ENCODE data around the gene TNRC6C.

DNA sequence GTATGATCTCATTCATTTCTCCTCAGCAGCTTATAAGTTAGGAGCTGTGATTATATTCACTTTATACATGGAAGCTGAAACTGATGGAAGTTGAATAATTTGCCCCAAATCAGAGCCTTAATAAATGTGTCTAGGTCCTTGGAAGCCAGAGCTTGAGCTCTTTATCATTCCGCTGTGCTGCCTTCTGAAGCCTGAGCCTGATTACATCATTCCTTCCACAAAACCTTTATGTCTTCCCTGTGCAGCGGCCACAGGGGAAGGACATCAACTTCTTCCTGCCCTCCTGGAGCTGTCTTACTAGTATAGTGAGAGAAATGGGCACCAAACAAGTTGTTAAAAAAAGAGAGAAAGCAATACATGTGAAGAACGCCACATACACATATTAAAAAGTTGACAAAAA lies 6.8 kb downstream of the TNRC6C start:
- TF ChIP-seq CHD2 (IDR thresholded peaks at IDR 0.05; ENCODE audit: low read depth, low read length) (no peak), FOSL1 (CRISPR knock-in tag; IDR thresholded peaks at IDR 0.05; ENCODE audit: borderline replicate concordance) (no peak), MAFK (conservative IDR thresholded peaks at IDR 0.05 in 1 of 2, IDR thresholded peaks at IDR 0.05 in 1 of 2; ENCODE audit: low read length in 2 of 2) (no peak)
- TF ChIP-seq, protein P1, sequence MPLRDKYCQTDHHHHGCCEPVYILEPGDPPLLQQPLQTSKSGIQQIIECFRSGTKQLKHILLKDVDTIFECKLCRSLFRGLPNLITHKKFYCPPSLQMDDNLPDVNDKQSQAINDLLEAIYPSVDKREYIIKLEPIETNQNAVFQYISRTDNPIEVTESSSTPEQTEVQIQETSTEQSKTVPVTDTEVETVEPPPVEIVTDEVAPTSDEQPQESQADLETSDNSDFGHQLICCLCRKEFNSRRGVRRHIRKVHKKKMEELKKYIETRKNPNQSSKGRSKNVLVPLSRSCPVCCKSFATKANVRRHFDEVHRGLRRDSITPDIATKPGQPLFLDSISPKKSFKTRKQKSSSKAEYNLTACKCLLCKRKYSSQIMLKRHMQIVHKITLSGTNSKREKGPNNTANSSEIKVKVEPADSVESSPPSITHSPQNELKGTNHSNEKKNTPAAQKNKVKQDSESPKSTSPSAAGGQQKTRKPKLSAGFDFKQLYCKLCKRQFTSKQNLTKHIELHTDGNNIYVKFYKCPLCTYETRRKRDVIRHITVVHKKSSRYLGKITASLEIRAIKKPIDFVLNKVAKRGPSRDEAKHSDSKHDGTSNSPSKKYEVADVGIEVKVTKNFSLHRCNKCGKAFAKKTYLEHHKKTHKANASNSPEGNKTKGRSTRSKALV (CRISPR knock-in tag; IDR thresholded peaks at IDR 0.05): no peak
- TF ChIP-seq, protein P2, sequence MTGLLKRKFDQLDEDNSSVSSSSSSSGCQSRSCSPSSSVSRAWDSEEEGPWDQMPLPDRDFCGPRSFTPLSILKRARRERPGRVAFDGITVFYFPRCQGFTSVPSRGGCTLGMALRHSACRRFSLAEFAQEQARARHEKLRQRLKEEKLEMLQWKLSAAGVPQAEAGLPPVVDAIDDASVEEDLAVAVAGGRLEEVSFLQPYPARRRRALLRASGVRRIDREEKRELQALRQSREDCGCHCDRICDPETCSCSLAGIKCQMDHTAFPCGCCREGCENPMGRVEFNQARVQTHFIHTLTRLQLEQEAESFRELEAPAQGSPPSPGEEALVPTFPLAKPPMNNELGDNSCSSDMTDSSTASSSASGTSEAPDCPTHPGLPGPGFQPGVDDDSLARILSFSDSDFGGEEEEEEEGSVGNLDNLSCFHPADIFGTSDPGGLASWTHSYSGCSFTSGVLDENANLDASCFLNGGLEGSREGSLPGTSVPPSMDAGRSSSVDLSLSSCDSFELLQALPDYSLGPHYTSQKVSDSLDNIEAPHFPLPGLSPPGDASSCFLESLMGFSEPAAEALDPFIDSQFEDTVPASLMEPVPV (CRISPR knock-in tag; IDR thresholded peaks at IDR 0.05): no peak
- TF ChIP-seq, protein P3, sequence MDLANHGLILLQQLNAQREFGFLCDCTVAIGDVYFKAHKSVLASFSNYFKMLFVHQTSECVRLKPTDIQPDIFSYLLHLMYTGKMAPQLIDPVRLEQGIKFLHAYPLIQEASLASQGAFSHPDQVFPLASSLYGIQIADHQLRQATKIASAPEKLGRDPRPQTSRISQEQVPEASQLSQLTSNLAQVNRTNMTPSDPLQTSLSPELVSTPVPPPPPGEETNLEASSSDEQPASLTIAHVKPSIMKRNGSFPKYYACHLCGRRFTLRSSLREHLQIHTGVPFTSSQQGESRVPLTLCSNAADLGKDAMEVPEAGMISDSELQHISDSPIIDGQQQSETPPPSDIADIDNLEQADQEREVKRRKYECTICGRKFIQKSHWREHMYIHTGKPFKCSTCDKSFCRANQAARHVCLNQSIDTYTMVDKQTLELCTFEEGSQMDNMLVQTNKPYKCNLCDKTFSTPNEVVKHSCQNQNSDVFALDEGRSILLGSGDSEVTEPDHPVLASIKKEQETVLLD (CRISPR knock-in tag; IDR thresholded peaks at IDR 0.05; ENCODE audit: low read depth): no peak
- TF ChIP-seq, protein P4, sequence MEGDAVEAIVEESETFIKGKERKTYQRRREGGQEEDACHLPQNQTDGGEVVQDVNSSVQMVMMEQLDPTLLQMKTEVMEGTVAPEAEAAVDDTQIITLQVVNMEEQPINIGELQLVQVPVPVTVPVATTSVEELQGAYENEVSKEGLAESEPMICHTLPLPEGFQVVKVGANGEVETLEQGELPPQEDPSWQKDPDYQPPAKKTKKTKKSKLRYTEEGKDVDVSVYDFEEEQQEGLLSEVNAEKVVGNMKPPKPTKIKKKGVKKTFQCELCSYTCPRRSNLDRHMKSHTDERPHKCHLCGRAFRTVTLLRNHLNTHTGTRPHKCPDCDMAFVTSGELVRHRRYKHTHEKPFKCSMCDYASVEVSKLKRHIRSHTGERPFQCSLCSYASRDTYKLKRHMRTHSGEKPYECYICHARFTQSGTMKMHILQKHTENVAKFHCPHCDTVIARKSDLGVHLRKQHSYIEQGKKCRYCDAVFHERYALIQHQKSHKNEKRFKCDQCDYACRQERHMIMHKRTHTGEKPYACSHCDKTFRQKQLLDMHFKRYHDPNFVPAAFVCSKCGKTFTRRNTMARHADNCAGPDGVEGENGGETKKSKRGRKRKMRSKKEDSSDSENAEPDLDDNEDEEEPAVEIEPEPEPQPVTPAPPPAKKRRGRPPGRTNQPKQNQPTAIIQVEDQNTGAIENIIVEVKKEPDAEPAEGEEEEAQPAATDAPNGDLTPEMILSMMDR (CRISPR knock-in tag; IDR thresholded peaks at IDR 0.05): no peak
